OCI-LY3 (cell line): ENCODE data around the gene NOTUM.

Source experiments
- EZH2phosphoT487 ChIP-seq: fragments of 200-600 bp; shearing (Covaris generic); IDR thresholded peaks from 2 replicates; pipeline ENCODE4 v1.6.1; 2018; ENCODE audit warnings: antibody characterized with exemption, mixed run types, low read depth
- TF ChIP-seq, protein P1 (sequence below): fragments of 200-600, 300-600 bp; sonication (generic); IDR thresholded peaks from 2 replicates; pipeline ENCODE4 v1.5.1; 2014; ENCODE audit warnings: antibody characterized with exemption, low read length, low read depth

DNA sequence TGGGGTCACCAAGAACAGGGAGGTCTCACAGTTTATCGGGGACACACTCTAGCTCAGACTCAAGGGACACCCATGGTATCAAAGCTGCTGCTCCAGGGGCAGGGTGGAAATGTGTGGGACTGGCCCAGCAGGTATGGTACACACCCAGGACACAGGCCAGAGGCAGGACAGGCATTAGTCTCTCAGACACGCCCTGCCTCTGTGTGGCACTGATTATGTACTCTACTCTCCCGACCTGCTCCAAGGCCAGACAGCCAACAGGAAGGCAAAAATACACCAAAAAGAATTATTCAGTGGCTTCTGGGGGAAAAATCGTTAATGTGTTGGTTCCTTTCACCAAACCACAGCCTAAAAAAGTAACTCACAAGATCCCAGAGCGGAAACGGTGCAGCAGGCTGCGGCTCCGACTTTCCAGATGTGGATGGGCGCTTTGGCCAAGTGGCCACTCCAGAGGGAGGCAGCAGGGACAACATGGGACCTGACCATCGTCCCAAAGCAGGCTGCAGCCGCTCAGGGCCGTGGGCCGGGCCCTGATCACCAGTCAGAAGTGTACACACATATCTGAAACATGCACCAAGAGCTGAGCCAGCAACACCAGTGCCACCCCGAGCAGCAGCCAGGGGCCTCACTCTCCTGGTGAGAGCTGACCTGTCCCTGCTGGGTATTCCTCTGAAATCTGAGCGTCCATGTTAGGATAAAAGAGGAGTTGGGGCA, 42.0 kb downstream of the NOTUM start:
- TF ChIP-seq, protein P1, sequence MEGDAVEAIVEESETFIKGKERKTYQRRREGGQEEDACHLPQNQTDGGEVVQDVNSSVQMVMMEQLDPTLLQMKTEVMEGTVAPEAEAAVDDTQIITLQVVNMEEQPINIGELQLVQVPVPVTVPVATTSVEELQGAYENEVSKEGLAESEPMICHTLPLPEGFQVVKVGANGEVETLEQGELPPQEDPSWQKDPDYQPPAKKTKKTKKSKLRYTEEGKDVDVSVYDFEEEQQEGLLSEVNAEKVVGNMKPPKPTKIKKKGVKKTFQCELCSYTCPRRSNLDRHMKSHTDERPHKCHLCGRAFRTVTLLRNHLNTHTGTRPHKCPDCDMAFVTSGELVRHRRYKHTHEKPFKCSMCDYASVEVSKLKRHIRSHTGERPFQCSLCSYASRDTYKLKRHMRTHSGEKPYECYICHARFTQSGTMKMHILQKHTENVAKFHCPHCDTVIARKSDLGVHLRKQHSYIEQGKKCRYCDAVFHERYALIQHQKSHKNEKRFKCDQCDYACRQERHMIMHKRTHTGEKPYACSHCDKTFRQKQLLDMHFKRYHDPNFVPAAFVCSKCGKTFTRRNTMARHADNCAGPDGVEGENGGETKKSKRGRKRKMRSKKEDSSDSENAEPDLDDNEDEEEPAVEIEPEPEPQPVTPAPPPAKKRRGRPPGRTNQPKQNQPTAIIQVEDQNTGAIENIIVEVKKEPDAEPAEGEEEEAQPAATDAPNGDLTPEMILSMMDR = no peak
- no peak for TF ChIP-seq EZH2phosphoT487
